ENCODE data around the gene ABCG1.

The ABCG1 gene

GRCh38 chr21:42310411-42311001, 91.6 kb downstream of the ABCG1 start:
- no peak for DNase-seq (ENCODE audit: low read depth)
- no peak overlapping the region for H3K4me3 ChIP-seq (ENCODE audit: low read length)
- no peak for TF ChIP-seq CTCF (IDR thresholded peaks at IDR 0.05; ENCODE audit: insufficient read depth, low read depth, low read length, missing control alignments)

GRCh38 chr21:42311160-42311559, 92.2 kb downstream of the ABCG1 start:
- no peak overlapping the region for H3K4me3 ChIP-seq (ENCODE audit: low read length)
- TF ChIP-seq CTCF (IDR thresholded peaks at IDR 0.05; ENCODE audit: insufficient read depth, low read depth, low read length, missing control alignments) = no peak
- DNase-seq (ENCODE audit: low read depth) = no peak

GRCh38 chr21:42311816-42312625, 93.1 kb downstream of the ABCG1 start:
- H3K4me3 ChIP-seq (ENCODE audit: low read length) = no peak overlapping the region
- no peak for DNase-seq (ENCODE audit: low read depth)
- TF ChIP-seq CTCF (IDR thresholded peaks at IDR 0.05; ENCODE audit: insufficient read depth, low read depth, low read length, missing control alignments) = no peak

- DNase-seq (ENCODE audit: low read depth) = no peak
- no peak for TF ChIP-seq CTCF (IDR thresholded peaks at IDR 0.05; ENCODE audit: insufficient read depth, low read depth, low read length, missing control alignments)
- no peak overlapping the region for H3K4me3 ChIP-seq (ENCODE audit: low read length)
Observed at GRCh38 chr21:42312626-42313104, 93.7 kb downstream of the ABCG1 start.

- TF ChIP-seq CTCF (IDR thresholded peaks at IDR 0.05; ENCODE audit: insufficient read depth, low read depth, low read length, missing control alignments) = no peak
- H3K4me3 ChIP-seq (ENCODE audit: low read length) = no peak overlapping the region
- DNase-seq (ENCODE audit: low read depth) = no peak
Observed at GRCh38 chr21:42313501-42313969, 94.6 kb downstream of the ABCG1 start.

- TF ChIP-seq CTCF (IDR thresholded peaks at IDR 0.05; ENCODE audit: insufficient read depth, low read depth, low read length, missing control alignments) = no peak
- no peak for DNase-seq (ENCODE audit: low read depth)
- H3K4me3 ChIP-seq (ENCODE audit: low read length) = no peak overlapping the region
Observed at GRCh38 chr21:42314616-42315295, 95.8 kb downstream of the ABCG1 start.

All from epithelial cell of esophagus (primary cell).